ENCODE measurements around the gene IQSEC1. TPM values are rescaled to one million over a fixed set of nuclear protein-coding genes. Genes with fewer than 3 reads are reported as not detected.

Gene IQSEC1
- total and polyA plus RNA-seq, 2 donors (not counting 3 experiments of a cell fraction or from before 2014, with no cell fraction given): 5.2 to 18.0 TPM

GRCh38 chr3:12897381-12898289 is 175.6 kb downstream of the IQSEC1 start:
- FAIRE-seq (no peak), DNase-seq (ENCODE audit: low read depth, low spot score) (no peak)
- BruUV-seq (replicated peaks): no TSS peak
- Histone ChIP-seq H3K9ac (replicated peaks; ENCODE audit: extremely low read depth, insufficient read depth, low read length) (no peak overlapping the region), H3K36me3 (ENCODE audit: control insufficient read depth in 2 of 2, extremely low read depth in 1 of 2, insufficient read depth in 2 of 2, low read length in 2 of 2) (no peaks in the 10 kb centered on the region), H3K4me2 (ENCODE audit: insufficient read depth, low read length) (no peak overlapping the region), H3K27ac (ENCODE audit: insufficient read depth, low read depth, low read length) (no peak overlapping the region), H2AFZ (ENCODE audit: low read depth, low read length) (no peak overlapping the region), H3K4me1 (ENCODE audit: control insufficient read depth, extremely low read depth, insufficient read depth, low read length) (no peaks in the 10 kb centered on the region), H4K20me1 (replicated peaks; ENCODE audit: control insufficient read depth, extremely low read depth, insufficient read depth, low read length) (no peaks in the 10 kb centered on the region), H3K9me1 (replicated peaks; ENCODE audit: control insufficient read depth, extremely low read depth, insufficient read depth, low read length) (no peaks in the 10 kb centered on the region), H3K27me3 (ENCODE audit: control insufficient read depth in 2 of 2, insufficient read depth in 2 of 2, low read length in 2 of 2) (no peaks in the 10 kb centered on the region), H3K9me3 (replicated peaks; ENCODE audit: control insufficient read depth, insufficient read depth, low read length) (no peaks in the 10 kb centered on the region), H3K79me2 (ENCODE audit: control insufficient read depth, insufficient read depth, low read length) (no peaks in the 10 kb centered on the region), H3K4me3 (replicated peaks in 1 of 3; ENCODE audit: insufficient read depth in 1 of 3, low read depth in 1 of 3, low read length in 3 of 3) (no peak overlapping the region)
- dilution Hi-C loops (cut with MboI; ENCODE audit: extremely low pct_ligation_motif_present, low sequenced_read_pairs): no loop called here
- ChIA-PET POLR2A (no interaction called here), CTCF (interaction anchor here (0.9 to 1.7 kb wide), 4 partner anchors 36 to 92 kb away, joined by 3 to 5 read pairs (median 3); partner anchors contain the start of gene RPL32)
- intact Hi-C loops (cut with micrococcal nuclease): no loop called here
- TF ChIP-seq EZH2 (IDR thresholded peaks at IDR 0.05; ENCODE audit: borderline replicate concordance, low read depth, low read length, severe bottlenecking): no peak
- no peak for TF ChIP-seq MYC (IDR thresholded peaks at IDR 0.05; ENCODE audit: low read depth, low read length)
- TF ChIP-seq GATA2 (IDR thresholded peaks at IDR 0.05; ENCODE audit: insufficient read depth, insufficient read length, low read depth, low read length): no peak
- TF ChIP-seq MAX (IDR thresholded peaks at IDR 0.05; ENCODE audit: insufficient read depth, insufficient read length): no peak
